Upper lobe of left lung (tissue), 4 donors: ENCODE data around the gene CAB39.

Experiments used
- EP300 ChIP-seq, 4 donors: sonication (generic); formaldehyde crosslinking; IDR thresholded peaks; one replicate each; pipeline ENCODE4 v1.5.1; 2017; ENCODE audit warnings: antibody characterized with exemption in 4 of 4, control low read depth in 2 of 4
- POLR2A ChIP-seq, 4 donors: fragments of 450-650 bp; IDR thresholded peaks; one replicate each; pipeline ENCODE4 v1.5.1; 2016 to 2017; ENCODE audit warnings: antibody characterized with exemption in 4 of 4, mild to moderate bottlenecking in 2 of 4
- POLR2AphosphoS5 ChIP-seq, 2 donors: sonication (generic); formaldehyde crosslinking; IDR thresholded peaks; one replicate each; pipeline ENCODE4 v1.5.1; 2017; ENCODE audit warnings: antibody characterized with exemption in 2 of 2
- TF ChIP-seq, protein P1 (sequence below), 6 experiments: fragments of 450-650 bp in 4 of 6; fragments of 200-600 bp in 2 of 6; sonication (generic) in 2 of 6; IDR thresholded peaks; one replicate each; pipeline ENCODE4 v1.5.1; 2016 to 2019; ENCODE audit warnings: antibody characterized with exemption in 6 of 6

DNA sequence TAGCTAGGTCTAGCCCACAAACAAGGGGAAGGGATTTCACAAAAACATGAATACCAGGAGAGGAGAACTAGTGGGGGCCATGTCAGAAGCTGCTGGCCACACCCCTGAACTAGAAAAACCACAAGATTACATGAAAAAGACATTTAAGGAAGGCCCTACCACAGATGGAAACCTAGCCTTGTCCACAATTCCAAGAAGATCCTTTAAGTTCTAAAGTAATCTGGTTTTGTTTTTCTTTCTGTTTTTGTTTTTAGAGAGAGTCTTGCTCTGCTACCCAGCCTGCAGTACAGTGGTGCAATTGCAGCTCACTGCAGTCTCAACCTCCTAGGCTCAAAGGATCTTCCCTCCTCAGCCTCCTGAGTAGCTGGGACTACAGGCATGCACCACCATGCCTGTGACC lies 34.2 kb upstream of the CAB39 start:
- TF ChIP-seq, protein P1, sequence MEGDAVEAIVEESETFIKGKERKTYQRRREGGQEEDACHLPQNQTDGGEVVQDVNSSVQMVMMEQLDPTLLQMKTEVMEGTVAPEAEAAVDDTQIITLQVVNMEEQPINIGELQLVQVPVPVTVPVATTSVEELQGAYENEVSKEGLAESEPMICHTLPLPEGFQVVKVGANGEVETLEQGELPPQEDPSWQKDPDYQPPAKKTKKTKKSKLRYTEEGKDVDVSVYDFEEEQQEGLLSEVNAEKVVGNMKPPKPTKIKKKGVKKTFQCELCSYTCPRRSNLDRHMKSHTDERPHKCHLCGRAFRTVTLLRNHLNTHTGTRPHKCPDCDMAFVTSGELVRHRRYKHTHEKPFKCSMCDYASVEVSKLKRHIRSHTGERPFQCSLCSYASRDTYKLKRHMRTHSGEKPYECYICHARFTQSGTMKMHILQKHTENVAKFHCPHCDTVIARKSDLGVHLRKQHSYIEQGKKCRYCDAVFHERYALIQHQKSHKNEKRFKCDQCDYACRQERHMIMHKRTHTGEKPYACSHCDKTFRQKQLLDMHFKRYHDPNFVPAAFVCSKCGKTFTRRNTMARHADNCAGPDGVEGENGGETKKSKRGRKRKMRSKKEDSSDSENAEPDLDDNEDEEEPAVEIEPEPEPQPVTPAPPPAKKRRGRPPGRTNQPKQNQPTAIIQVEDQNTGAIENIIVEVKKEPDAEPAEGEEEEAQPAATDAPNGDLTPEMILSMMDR (IDR thresholded peaks at IDR 0.05), result no peak
- TF ChIP-seq POLR2A (IDR thresholded peaks at IDR 0.05) (no peak), POLR2AphosphoS5 (IDR thresholded peaks at IDR 0.05) (no peak), EP300 (IDR thresholded peaks at IDR 0.05) (no peak)
